Bronchial epithelial cell (primary cell): ENCODE measurements around the gene AKT3. TPM values are rescaled to one million over a fixed set of nuclear protein-coding genes. Genes with fewer than 3 reads are reported as not detected.
A peak's percentile ranks its signal among the peaks of the same experiment; 100 is the strongest.

Experiments
- DNase-seq: peaks from one replicate; pipeline ENCODE4 v3.0.0-alpha.2; 2010; ENCODE audit warnings: low read depth
- FAIRE-seq: peaks from 2 replicates; lab custom pipeline; 2011; peaks lifted over from hg19 to GRCh38; lab: Jason Lieb, UNC
- H3K27me3 ChIP-seq: 2 replicates; pipeline ENCODE4 v1.5.1; 2011; ENCODE audit warnings: low read length; ENCODE audit not compliant: control insufficient read depth, insufficient read depth
- H3K36me3 ChIP-seq: 2 replicates; pipeline ENCODE4 v1.5.1; 2011; ENCODE audit warnings: low read length; ENCODE audit not compliant: control insufficient read depth, insufficient read depth
- H3K4me3 ChIP-seq: 2 replicates; pipeline ENCODE4 v1.5.1; 2011; ENCODE audit warnings: mild to moderate bottlenecking, low read depth, low read length, control low read depth
- total RNA-seq: library from RNA; depleted of rRNA; stranded (reverse); fragments of >200 nt; gene quantifications from 2 replicates; pipeline ENCODE4 v1.2.1, GENCODE V29; 2014
- TF ChIP-seq, protein P1 (sequence below): IDR thresholded peaks from 2 replicates; pipeline ENCODE4 v1.5.1; 2011; ENCODE audit warnings: mild to moderate bottlenecking, moderate library complexity, low read length, control low read depth, inconsistent platforms; ENCODE audit not compliant: insufficient read depth, severe bottlenecking

Gene AKT3
- total RNA-seq, 1 donor from 2014 or later: 7.9 TPM

DNA sequence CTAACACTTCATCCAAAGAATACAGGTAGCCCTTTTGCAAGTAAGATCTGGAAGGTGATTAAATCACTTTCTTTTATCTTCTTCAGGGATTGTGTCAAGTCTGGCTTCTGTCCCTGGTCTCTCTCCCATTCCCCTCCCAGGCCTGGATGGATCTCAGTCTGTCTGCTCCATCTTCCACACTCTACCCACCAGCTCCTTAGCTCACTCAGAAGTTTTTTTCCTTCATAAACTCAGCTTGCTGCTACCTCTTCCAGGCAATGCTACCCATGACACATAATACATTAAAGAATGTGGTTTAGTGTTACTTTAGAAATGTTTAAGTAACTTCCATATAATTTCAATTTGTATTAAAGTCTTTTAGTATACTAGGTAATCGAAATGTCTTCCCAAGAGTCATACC lies 133.1 kb downstream of the AKT3 start:
- no peaks in the 10 kb centered on the region for H3K27me3 ChIP-seq
- no peaks in the 10 kb centered on the region for H3K36me3 ChIP-seq
- TF ChIP-seq, protein P1, sequence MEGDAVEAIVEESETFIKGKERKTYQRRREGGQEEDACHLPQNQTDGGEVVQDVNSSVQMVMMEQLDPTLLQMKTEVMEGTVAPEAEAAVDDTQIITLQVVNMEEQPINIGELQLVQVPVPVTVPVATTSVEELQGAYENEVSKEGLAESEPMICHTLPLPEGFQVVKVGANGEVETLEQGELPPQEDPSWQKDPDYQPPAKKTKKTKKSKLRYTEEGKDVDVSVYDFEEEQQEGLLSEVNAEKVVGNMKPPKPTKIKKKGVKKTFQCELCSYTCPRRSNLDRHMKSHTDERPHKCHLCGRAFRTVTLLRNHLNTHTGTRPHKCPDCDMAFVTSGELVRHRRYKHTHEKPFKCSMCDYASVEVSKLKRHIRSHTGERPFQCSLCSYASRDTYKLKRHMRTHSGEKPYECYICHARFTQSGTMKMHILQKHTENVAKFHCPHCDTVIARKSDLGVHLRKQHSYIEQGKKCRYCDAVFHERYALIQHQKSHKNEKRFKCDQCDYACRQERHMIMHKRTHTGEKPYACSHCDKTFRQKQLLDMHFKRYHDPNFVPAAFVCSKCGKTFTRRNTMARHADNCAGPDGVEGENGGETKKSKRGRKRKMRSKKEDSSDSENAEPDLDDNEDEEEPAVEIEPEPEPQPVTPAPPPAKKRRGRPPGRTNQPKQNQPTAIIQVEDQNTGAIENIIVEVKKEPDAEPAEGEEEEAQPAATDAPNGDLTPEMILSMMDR: no peak
- peak; percentile 18 for DNase-seq
- H3K4me3 ChIP-seq: no peak overlapping the region
- FAIRE-seq: no peak

DNA sequence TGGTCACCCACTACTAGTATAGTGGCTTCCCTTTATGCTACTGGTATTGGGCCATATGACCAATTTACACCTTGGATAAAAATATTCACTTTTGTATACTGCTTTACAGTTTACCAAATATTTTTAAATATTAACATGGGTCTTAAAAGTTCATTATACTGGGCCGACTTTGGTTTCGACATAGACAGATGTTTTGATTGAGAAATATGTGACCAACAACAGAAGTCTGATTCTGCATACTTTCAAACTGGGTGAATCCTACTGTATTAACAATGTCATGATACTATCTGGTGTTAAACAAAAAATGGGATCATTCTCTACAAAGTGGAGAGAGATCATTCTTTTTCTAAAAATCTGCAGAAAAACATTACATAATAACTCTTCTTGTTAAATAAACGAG lies 134.8 kb downstream of the AKT3 start:
- Histone ChIP-seq H3K36me3 (no peaks in the 10 kb centered on the region), H3K4me3 (no peak overlapping the region), H3K27me3 (no peaks in the 10 kb centered on the region)
- TF ChIP-seq, protein P1: no peak
- FAIRE-seq (no peak), DNase-seq (no peak)

DNA sequence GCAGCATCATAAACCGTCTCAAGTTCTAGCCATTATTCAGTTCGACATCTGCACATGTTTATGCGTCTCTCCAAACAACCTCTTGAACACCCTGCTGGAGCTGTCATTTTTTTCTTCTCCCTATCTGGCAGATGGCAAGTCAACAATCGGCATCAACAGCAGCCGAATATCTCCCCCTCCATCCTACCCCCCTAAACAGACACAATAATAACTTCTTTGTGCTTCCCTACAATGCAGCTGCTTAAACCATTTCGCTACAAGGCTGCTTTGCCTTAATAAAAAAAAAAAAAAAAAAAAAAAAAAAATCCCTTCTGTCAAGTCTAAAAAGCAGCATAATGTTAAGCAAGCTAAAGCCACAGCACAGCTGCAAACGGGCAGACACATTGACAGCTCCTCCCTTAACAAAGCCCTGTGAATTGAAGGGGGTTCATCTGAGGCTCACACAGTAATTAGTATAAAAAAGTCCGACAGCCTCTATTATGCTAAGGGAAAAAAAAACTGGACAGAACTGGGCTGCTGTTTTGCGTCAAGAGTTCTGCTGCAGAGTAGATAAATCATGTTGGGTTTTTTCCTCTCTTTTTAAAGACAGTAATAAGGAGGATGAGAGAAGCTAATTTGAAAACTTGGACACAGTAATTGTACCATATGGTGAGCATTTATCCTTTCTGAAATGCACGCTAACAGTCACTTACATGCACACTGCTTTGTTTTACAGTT lies 136.4 kb downstream of the AKT3 start:
- DNase-seq (no peak), FAIRE-seq (no peak)
- Histone ChIP-seq H3K4me3 (no peak overlapping the region), H3K36me3 (no peaks in the 10 kb centered on the region), H3K27me3 (no peaks in the 10 kb centered on the region)
- TF ChIP-seq, protein P1: no peak

GRCh38 chr1:243712941-243713340 lies 137.1 kb downstream of the AKT3 start:
- FAIRE-seq (no peak), DNase-seq (no peak)
- TF ChIP-seq, protein P1: no peak
- H3K36me3 ChIP-seq: no peaks in the 10 kb centered on the region
- H3K27me3 ChIP-seq: no peaks in the 10 kb centered on the region
- no peak overlapping the region for H3K4me3 ChIP-seq

DNA sequence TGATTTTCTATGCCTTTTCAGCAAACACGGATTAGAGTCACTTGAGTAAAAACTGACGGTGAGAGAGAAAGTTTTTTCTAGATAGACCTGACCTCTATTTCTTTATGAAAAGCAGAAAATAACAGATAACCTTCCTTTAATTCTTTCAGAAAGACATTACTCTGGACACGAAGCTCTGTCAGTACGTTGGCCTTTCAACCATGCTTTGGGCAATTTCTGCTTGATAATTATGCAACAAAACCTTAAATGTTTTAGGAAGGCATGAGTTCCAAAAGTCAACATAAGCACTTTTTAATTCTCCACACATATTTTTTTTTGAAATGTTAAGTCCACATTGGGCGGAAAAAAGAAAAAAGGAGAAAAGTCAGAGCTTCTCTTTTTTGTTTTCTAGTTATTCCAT lies 137.8 kb downstream of the AKT3 start:
- Histone ChIP-seq H3K27me3 (no peaks in the 10 kb centered on the region), H3K36me3 (no peaks in the 10 kb centered on the region), H3K4me3 (no peak overlapping the region)
- no peak for FAIRE-seq
- DNase-seq: no peak
- TF ChIP-seq, protein P1: no peak

DNA sequence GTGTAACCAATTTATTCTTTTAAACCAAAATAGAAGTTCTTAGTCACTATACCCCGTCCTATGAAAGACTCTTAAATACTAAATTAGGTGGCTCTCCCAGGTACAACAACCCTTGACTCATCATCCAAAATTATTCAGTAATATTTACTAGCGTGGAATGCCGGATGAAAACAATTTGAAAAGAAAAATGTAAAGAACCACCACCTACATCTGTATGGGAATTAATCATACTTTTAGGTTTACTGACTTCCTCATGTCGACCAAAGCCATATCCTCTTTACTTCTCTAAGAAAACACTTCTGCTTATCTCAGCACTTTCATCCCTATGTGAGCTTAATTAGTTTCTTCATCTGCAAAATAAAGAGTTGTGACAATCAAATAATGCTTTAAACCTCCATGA lies 139.6 kb downstream of the AKT3 start:
- DNase-seq (no peak), FAIRE-seq (no peak)
- Histone ChIP-seq H3K4me3 (no peak overlapping the region), H3K36me3 (no peaks in the 10 kb centered on the region), H3K27me3 (no peaks in the 10 kb centered on the region)
- TF ChIP-seq, protein P1: no peak
